RWPE2 (cell line): Measurements from ENCODE around the gene ABCB9.
"Not testable (repeated sequence)": the region's sequence is repeated elsewhere in the genome, so short reads cannot be mapped to it uniquely, and the experiment has no call there.

Source experiments
- ATAC-seq: fragments of 200-7000 bp; cut with Tn5 transposase; 3 replicates; pipeline ENCODE4 v1.9.1; 2021; ENCODE audit warnings: low read depth
- DNase-seq: peaks from one replicate; pipeline ENCODE4 v3.0.0-alpha.2; 2020; ENCODE audit warnings: low spot score
- H3K27ac ChIP-seq: fragments of 450-650 bp; 2 replicates; pipeline ENCODE4 v1.5.1; 2017; ENCODE audit warnings: mild to moderate bottlenecking; ENCODE audit not compliant: poor library complexity, severe bottlenecking
- H3K27me3 ChIP-seq: fragments of 250-450 bp; sonication (Bioruptor Pico); 2 replicates; pipeline ENCODE4 v1.5.1; 2021; ENCODE audit warnings: mild to moderate bottlenecking, moderate library complexity; ENCODE audit not compliant: insufficient read depth, poor library complexity, severe bottlenecking
- H3K36me3 ChIP-seq: fragments of 250-450 bp; sonication (Bioruptor Pico); 2 replicates; pipeline ENCODE4 v1.5.1; 2020; ENCODE audit warnings: low read depth, mild to moderate bottlenecking, moderate library complexity
- H3K4me1 ChIP-seq: fragments of 250-450 bp; sonication (Bioruptor Pico); 2 replicates; pipeline ENCODE4 v1.5.1; 2021; ENCODE audit warnings: mild to moderate bottlenecking, moderate library complexity; ENCODE audit not compliant: insufficient read depth, poor library complexity, severe bottlenecking
- H3K4me3 ChIP-seq: fragments of 250-450 bp; sonication (Bioruptor Pico); 2 replicates; pipeline ENCODE4 v1.5.1; 2021; ENCODE audit warnings: mild to moderate bottlenecking, moderate library complexity; ENCODE audit not compliant: severe bottlenecking
- H3K9me3 ChIP-seq: fragments of 250-450 bp; sonication (Bioruptor Pico); 2 replicates; pipeline ENCODE4 v1.5.1; 2021; ENCODE audit warnings: mild to moderate bottlenecking, moderate library complexity; ENCODE audit not compliant: severe bottlenecking
- TF ChIP-seq, protein P1 (sequence below): fragments of 450-650 bp; IDR thresholded peaks from one replicate; pipeline ENCODE4 v1.5.1; 2017; ENCODE audit warnings: mild to moderate bottlenecking, moderate library complexity; ENCODE audit not compliant: poor library complexity, severe bottlenecking

The ABCB9 gene

GRCh38 chr12:122965851-122966742, at the start of gene ABCB9:
TSS of gene ABCB9 (minus strand) at chr12:122966463. CDS start at chr12:122960235, 6,228 bp downstream.
- Histone ChIP-seq H3K36me3 (no peaks in the 10 kb centered on the region), H3K4me1 (no peaks in the 10 kb centered on the region), H3K9me3 (no peaks in the 10 kb centered on the region), H3K4me3 (peak within 1 kb of the TSS; percentile 90), H3K27me3 (no peaks in the 10 kb centered on the region), H3K27ac (peak within 1 kb of the TSS; percentile 37)
- TF ChIP-seq, protein P1, sequence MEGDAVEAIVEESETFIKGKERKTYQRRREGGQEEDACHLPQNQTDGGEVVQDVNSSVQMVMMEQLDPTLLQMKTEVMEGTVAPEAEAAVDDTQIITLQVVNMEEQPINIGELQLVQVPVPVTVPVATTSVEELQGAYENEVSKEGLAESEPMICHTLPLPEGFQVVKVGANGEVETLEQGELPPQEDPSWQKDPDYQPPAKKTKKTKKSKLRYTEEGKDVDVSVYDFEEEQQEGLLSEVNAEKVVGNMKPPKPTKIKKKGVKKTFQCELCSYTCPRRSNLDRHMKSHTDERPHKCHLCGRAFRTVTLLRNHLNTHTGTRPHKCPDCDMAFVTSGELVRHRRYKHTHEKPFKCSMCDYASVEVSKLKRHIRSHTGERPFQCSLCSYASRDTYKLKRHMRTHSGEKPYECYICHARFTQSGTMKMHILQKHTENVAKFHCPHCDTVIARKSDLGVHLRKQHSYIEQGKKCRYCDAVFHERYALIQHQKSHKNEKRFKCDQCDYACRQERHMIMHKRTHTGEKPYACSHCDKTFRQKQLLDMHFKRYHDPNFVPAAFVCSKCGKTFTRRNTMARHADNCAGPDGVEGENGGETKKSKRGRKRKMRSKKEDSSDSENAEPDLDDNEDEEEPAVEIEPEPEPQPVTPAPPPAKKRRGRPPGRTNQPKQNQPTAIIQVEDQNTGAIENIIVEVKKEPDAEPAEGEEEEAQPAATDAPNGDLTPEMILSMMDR, result no peak
- ATAC-seq (peak; percentile 89), DNase-seq (peak; percentile 95)

DNA sequence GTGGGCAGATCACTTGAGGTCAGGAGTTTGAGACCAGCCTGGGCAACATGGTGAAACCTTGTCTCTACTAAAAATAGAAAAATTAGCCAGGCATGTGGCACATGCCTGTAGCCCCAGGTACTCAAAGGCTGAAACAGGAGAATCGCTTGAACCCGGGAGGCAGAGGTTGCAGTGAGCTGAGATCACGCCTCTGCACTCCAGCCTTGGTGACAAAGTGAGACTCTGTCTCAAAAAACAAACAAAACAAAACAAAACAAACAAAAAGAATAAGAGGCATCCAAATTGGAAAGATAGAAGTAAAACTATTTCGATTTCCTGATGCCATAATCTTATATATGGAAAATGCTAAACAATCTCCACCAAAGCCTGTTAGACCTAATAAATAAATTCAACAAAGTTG, 48.2 kb upstream of the ABCB9 start:
- ATAC-seq, H3K36me3 ChIP-seq, H3K4me1 ChIP-seq: not testable (repeated sequence)

DNA sequence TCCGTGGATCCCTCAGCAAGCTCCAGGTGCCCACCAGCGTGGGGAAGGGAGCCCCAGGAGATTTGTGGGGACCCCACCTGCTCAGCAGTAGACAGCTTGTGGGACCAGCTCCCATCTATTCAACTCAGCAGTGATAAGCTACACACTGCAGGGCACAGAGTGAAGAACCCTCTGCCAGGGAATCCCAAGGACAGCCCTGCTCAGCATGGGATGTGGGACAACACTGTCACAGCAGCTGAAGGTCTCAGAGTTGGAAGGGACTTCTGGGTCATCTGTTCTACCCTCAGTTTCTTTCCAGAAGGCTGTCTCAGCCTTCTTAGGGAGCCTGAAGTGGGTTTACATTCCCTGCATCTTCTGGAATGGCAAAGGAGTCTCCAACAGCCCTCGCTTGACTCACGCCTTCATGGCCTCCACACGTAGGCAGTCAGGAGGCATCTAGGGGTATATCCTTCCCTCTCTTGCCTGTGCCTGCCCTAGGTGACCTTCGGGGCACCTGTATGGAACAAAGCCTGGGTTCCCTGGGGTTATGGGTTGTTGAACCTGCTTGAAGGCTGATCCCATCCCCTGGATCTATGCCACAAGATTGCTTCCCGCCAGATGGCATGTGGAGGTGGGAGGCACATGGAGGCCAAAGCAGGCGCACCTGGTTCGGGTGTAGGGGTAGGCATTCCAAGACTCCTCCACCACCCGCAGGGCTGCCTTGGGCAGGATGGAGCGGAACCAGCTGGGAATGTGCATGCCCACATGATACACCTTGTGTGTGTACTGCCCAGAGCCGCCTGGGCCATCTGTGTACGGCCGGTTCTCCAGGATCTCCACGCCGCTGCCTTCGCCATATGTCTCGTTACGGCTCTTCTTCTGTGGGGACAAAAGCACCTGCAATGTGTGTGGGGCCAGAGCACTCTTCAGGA, 47.2 kb upstream of the ABCB9 start:
- no peak overlapping the region for H3K4me3 ChIP-seq

More for the DNA sequence above, 48.2 kb upstream of the ABCB9 start:
- not testable (repeated sequence) for H3K9me3 ChIP-seq, H3K27ac ChIP-seq, DNase-seq, H3K27me3 ChIP-seq, H3K4me3 ChIP-seq

DNA sequence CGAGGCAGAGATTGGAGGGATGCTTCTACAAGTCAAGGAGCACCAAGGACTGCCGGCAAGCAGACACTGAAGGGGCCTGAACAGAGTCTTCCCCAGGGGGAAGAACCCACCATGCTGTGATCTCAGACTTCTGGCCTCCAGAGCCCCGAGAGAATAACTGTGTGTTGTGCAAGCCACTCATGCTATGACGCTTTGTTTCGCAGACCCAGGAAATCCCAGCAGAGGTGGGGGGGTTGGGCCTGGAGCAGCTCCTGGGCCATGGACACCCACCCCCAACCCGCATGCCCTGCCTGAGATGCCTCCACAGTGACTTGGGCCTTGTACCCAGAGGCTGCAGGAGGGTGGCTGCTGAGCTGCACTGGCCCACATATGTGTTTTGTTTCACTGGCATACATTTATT, 45.4 kb upstream of the ABCB9 start:
- H3K27me3 ChIP-seq, result no peaks in the 10 kb centered on the region
- H3K27ac ChIP-seq, result no peak overlapping the region
- ATAC-seq, result no peak
- no peaks in the 10 kb centered on the region for H3K4me1 ChIP-seq
- TF ChIP-seq, protein P1, result no peak
- H3K9me3 ChIP-seq, result no peaks in the 10 kb centered on the region
- H3K36me3 ChIP-seq, result no peaks in the 10 kb centered on the region
- H3K4me3 ChIP-seq, result no peak overlapping the region
- no peak for DNase-seq

More for the DNA sequence above, 47.2 kb upstream of the ABCB9 start:
- no peak for ATAC-seq
- no peaks in the 10 kb centered on the region for H3K4me1 ChIP-seq
- no peak for DNase-seq
- H3K27me3 ChIP-seq, result no peaks in the 10 kb centered on the region
- no peak overlapping the region for H3K27ac ChIP-seq
- H3K9me3 ChIP-seq, result no peaks in the 10 kb centered on the region
- TF ChIP-seq, protein P1, result no peak
- no peaks in the 10 kb centered on the region for H3K36me3 ChIP-seq

DNA sequence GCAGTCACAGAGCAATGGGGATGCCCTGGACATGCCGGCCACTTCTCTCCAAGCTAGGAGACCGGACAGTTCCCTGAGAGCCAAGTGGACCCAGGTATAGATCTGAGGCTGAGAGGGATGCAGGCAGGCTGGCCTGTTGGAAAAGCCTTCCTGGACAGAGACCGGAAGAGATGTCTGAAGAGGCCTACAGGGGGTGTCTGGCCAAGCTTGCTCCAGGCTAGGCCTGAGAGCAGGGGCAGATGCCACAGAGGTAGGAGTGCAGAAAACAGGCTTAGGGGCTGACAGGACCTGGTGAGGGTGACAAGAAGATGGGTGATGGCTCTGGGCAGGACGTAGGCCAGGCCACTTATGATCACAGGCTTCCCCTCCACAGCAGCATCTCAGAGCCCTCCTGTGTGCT, 44.4 kb upstream of the ABCB9 start:
- no peaks in the 10 kb centered on the region for H3K4me1 ChIP-seq
- H3K4me3 ChIP-seq, result no peak overlapping the region
- no peaks in the 10 kb centered on the region for H3K9me3 ChIP-seq
- TF ChIP-seq, protein P1, result no peak
- H3K27me3 ChIP-seq, result no peaks in the 10 kb centered on the region
- H3K36me3 ChIP-seq, result no peaks in the 10 kb centered on the region
- no peak overlapping the region for H3K27ac ChIP-seq
- no peak for DNase-seq
- no peak for ATAC-seq
